Activated CD4-positive, CD25-positive, alpha-beta regulatory T cell treated with anti-CD3 and anti-CD28 coated beads, Interleukin-2, amount 50 U/mL, for 72 hours (primary cell): ENCODE data around the gene TCF7.
"Not testable (repeated sequence)": the region's sequence is repeated elsewhere in the genome, so short reads cannot be mapped to it uniquely, and the experiment has no call there.

Source experiments
- DNase-seq: peaks from one replicate; pipeline ENCODE4 v3.0.0; 2021

Gene TCF7

DNA sequence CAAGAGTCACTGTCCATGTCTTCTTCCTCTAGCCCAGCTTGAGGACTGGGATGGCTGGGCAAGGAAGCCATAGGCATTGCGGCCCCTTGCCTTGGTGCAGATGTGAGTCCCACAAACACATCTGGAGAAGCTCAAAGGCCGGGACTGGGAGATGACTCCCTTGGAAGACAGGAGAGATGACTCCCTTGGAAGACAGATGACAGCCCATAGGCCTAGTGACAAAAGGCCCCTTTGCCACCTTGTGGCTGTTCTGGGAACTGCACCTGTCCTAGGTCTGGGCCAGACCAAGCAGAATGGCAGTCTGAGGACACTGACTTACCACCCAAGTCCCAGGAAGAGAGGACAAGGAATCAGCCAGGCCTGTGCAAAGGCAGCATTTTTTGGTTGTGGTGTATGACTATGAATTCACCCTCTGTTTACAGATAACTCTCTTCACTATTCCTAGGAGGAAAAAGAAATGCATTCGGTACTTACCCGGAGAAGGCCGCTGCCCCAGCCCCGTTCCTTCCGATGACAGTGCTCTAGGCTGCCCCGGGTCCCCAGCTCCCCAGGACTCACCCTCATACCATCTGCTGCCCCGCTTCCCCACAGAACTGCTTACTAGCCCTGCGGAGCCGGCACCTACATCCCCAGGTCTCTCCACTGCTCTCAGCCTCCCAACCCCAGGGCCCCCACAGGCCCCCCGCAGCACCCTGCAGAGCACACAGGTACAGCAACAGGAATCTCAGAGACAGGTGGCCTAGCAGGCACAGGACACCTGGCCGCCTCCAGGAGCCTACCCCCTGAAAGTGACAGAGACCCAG lies 31.5 kb downstream of the TCF7 start:
- DNase-seq: peak; percentile 86

- no peak for DNase-seq
These were observed 32.4 kb downstream of the TCF7 start for GRCh38 chr5:134146651-134147518.

- no peak for DNase-seq
These were observed 33.8 kb downstream of the TCF7 start for GRCh38 chr5:134148316-134148715.

DNA sequence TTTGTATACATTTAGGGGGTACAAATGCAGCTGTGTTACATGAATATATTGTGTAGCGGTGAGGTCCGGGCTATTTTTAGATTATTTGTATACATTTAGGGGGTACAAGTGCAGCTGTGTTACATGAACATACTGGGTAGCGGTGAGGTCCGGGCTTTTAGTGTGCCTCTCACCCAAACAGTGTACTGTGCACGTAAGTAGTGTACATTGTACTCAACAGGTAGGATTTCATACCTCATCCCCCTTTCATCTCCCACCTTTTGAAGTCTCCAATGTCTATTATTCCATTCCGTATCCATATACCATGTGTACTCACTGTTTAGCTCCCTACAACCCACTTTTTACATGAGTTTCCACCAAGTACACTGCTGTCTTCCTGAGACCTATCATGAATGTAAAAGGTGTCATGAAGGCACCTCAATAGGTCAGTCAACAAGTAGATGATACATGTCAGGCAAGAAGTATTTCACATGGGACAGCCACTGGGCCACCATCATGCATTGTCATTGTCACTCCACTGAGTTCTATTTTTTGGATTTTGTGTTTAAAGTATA lies 34.6 kb downstream of the TCF7 start:
- no peak for DNase-seq

DNA sequence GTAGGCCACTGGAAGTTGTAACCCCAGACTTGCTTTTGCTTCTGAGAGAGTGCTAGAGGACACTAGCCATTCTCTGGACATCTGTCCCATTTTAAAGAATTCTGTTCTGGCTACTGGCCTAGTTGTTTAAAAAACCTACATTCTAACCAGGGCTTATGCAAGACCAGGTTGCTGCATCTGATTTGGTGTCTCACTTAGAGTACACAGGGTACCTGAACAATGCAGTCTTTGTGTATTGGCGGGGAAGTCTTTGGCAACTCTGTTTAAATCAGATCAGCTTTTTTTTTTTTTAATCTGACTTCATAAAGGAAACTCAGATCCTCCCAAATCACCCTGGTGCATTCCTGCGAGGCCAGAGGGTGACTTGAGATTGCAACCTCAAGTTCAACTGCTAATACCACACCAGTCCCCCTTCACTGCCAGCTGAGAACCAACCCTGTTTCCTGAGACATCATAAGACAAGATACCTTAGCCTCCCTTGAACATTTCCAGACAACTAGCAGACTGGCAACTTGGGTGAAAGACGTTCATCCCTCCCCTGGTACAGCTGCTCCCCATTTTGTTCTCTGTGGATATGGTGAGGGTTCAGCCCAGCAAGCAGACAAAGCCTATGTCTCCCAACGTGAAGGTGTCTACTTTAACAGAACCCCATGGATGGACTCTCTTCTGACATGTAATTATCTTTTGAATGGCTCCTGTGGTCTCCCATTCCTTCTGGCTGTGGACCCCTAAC lies 35.3 kb downstream of the TCF7 start:
- DNase-seq: no peak

DNA sequence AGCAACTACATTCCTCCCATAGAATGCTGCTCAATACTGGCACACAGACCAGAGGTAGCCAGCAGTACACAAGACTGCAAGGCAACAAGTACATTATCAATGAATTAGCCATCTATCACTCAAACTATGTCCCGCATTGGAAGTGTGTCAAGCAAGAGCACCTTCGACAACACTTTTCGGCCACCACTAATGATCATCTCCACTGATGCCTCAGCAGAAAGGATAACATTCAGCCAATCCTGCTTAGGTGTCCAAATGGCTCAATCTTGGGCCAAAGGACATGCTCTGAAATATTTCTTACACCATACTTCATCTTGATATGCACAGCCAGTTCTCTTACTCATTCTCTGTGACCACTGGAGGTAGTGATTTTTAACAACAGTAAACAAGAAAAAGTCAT lies 37.2 kb downstream of the TCF7 start:
- no peak for DNase-seq

DNA sequence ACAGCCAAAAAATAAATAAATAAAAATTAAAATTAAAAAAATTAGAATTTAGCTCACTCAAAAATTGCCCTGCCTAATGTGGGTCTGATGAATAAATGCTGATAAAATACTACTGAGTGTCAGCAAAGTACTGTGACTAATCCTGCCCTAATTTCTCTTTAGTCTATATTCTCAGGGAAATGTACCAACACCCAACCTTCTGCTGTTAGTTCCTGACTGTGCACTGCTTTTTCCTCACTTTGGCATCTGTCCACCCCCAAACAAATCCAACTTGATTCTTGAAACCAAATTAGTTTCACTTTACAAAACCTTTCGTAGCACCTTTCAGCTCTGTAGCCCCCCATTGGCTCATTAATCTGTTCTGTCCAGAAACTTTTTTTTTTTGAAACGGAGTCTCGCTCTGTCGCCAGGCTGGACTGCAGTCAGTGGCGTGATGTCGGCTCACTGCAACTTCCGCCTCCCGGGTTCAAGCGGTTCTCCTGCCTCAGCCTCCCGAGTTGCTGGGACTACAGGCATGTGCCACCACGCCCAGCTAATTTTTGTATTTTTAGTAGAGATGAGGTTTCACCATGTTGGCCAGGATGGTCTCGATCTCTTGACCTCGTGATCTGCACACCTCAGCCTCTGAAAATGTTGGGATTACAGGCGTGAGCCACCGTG lies 37.8 kb downstream of the TCF7 start:
- not testable (repeated sequence) for DNase-seq

- DNase-seq: no peak
These were observed 38.8 kb downstream of the TCF7 start for GRCh38 chr5:134153241-134153640.

- DNase-seq: no peak
These were observed 39.2 kb downstream of the TCF7 start for GRCh38 chr5:134153657-134154056.

- DNase-seq: no peak
These were observed 47.3 kb downstream of the TCF7 start for GRCh38 chr5:134161513-134162395.

- no peak for DNase-seq
These were observed 48.1 kb downstream of the TCF7 start for GRCh38 chr5:134162592-134162991.

DNA sequence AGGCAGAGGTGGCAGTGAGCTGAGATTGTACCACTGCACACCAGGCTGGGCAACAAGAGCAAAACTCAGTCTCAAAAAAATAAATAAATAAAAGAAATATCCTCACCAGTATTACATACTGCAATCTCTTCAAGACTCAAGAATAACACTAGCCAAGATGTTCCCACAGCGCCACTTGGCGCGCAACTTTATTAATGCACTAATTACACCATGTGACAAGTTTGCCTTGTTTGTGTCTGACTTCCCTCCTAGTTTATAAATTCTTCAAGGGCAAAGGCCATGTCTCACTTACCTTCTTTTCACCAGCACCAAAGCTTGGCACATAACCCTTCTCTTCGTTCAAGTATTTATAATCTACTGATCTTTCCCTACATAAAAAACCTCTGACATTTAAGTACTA lies 57.5 kb downstream of the TCF7 start:
- DNase-seq: no peak

DNA sequence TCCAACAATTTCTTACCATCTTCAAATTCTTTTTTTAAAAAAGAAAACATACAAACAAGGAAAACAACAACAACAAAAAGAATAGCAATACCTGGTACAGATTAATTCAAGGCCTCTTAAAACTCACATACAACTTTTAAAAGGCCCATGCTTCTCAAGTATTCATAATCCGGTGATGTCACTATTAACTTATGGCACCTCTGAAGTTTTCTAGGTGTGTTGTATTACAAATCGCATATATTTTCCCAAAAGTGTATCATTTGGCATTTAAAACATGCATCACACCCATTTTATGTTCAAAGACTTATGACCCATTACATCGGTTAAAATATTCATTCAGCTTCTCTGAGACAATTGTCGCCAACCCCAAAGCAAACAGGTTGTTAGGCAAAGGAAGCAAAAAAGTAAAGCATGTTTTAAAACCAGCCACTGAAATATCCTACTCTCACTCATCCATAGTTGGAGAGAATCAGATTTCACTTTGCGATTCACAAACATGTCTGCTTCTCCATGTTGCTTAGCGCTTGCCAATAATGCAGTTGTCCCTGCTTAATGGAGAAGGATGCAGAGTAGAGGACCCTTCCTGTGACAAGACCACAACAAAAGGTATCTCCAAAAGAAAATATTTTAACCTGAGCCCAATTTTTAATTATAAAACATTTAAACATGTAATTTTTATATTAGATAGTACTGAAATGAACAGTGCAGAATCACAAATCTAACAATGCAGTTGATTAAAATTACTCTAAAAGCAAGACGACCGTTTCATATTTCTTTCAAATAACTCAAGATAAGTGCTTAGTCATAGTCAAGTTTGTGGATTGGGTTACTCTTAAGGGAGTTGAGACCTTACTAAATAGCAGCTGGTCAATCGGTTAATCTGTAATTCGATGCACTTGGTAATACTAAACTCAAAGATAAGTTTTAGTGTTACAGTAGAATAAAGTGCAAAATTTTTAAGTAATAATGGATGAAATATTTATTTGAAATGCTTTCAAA lies 60.7 kb downstream of the TCF7 start:
- no peak for DNase-seq

DNA sequence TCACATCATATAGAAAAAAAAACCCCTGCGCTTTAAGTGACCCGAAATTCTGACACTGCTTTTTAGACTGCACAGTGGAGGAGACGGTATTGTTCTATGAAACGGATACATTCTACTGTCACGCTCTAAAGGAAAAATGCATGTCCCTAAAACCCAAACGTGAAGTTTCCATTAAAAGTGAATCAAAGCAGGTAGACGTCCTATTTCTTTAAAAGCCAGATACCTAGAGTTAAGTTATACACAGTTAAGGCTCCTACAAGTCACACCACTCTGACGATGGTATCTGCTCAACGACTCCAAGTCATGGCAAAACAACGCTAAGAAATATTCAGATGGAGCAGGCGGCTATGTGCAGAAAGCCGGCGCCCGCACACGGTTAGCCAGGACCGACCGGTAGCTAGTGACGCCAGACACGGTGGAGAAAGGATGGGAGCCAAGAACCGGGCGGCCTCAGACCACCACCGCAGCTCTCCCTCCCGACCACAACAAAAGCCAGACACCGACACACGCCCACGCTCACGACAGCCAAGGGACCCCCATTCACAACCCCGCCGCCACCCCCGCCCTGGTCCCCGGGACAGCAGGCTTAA lies 61.5 kb downstream of the TCF7 start:
- no peak for DNase-seq

GRCh38 chr5:134176511-134177368 lies 62.3 kb downstream of the TCF7 start, which contains the start of gene SKP1:
Gene SKP1, minus strand, starts transcription at chr5:134176950. Its CDS starts 2,928 bp downstream, at chr5:134174022.
- DNase-seq: peak; percentile 89

DNA sequence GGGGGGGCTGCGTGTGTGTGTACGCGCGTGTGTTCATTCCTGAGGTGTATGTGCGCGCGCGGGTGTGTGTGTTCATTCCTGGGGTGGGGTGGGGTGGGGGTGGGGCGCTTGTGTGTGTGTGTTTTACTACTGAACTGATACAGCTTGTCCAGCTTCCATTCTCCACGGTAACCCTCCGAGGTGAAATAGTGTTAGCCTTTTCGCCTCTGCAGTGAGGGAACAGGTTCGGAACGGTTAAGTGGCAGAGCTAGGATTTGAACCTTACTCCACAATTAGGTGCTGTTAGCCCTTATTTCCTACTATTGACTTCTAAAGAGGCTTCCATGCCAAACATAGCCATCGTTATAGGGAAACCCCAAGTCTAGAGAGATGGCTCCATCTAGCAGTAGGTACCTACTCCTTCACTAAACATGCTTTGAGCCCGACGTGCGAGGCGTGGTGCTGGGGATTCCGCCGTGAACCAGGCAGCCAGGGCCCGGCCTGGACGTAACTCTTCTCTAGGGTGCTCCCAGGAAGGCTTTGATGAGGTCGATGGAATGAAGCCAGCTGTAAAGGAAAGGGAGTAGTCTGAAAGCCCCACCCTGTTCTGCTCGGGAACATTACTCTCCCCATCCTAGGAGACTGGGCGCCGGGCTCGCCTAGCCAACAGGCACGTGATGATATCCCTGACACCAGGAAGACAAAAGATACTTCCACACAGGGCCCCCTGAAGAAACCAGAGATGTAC lies 63.1 kb downstream of the TCF7 start:
- no peak for DNase-seq

DNA sequence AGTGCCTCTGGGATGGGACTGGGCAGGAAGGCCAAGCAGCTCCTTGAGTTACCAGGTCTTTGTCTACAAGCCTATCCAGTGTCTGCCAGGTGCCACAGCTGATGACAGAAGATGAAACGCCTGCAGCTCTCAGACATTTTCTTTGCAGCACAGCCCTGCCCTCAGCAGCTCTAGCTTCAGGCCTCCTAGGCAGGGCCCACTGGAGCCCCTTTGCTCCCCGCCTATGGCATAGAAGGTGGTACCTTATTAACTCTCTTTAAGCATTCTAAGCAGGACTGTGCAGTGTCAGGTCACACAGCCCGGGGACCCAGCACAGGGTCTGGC lies 63.6 kb downstream of the TCF7 start:
- DNase-seq: no peak

DNA sequence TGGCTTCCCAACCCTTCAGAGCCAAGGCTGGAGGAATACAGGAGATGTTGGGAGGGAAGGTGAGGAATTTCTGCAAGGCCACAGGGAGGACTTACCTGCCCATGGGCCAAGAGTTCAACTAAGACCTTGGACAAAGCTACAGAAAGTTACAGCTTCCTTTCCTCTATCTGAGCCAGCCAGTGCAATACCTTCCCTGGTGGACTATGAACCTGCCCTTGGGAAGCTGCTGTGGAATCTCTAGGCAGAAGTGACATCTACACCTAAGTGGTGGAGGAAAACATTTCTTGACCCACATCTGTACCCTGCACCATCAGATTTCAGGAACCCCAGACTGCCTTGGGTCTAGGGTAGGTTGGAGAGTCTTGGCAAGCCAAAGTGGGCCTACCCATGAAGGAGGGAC lies 69.0 kb downstream of the TCF7 start:
- DNase-seq: no peak
